NB4 (cell line): ENCODE measurements around the gene RHBDF2.

ENCODE experiments used
- CTCF ChIP-seq: IDR thresholded peaks from one replicate; pipeline ENCODE4 v1.5.1; 2012; ENCODE audit warnings: low read depth, low read length
- POLR2A ChIP-seq: IDR thresholded peaks from 2 replicates; pipeline ENCODE4 v1.6.1; 2011; ENCODE audit warnings: mild to moderate bottlenecking; ENCODE audit not compliant: insufficient read length; ENCODE audit errors: extremely low read depth

- TF ChIP-seq POLR2A (no peak), CTCF (no peak)
Measured at GRCh38 chr17:76490112-76490710, 11.0 kb downstream of the RHBDF2 start.
